Activated T-helper 1 cell treated with anti-CD3 and anti-CD28 coated beads, Interleukin-12 subunit alpha, Interleukin-12 subunit beta, Interleukin-2, Interleukin-4 antibody, amounts not matched to agents 30 ng/mL and 10 ng/mL and 1 ng/mL, durations not matched to agents 14 hours and 24 hours and 36 hours (primary cell): ENCODE measurements around the gene MYO5B. TPM values are rescaled to one million over a fixed set of nuclear protein-coding genes. Genes with fewer than 3 reads are reported as not detected.

Experiments used
- DNase-seq: peaks from one replicate; pipeline ENCODE4 v3.0.0; 2021; ENCODE audit warnings: low spot score
- H3K27ac Mint-ChIP-seq: one replicate; pipeline ENCODE4 v1.8.0; 2021; ENCODE audit warnings: mild to moderate bottlenecking, mixed read lengths
- H3K27me3 Mint-ChIP-seq: one replicate; pipeline ENCODE4 v1.8.0; 2022; ENCODE audit warnings: mild to moderate bottlenecking, moderate library complexity, mixed read lengths; ENCODE audit not compliant: insufficient read depth
- H3K36me3 Mint-ChIP-seq: one replicate; pipeline ENCODE4 v1.8.0; 2021; ENCODE audit warnings: low read depth, mixed read lengths
- H3K4me1 Mint-ChIP-seq: one replicate; pipeline ENCODE4 v1.8.0; 2021; ENCODE audit warnings: low read depth, mixed read lengths
- H3K4me3 Mint-ChIP-seq: one replicate; pipeline ENCODE4 v1.8.0; 2021; ENCODE audit warnings: mild to moderate bottlenecking, moderate library complexity, mixed read lengths
- H3K9me3 Mint-ChIP-seq: one replicate; pipeline ENCODE4 v1.8.0; 2021; ENCODE audit warnings: mixed read lengths
- intact Hi-C: fragments of 100-400 bp; cut with micrococcal nuclease; formaldehyde crosslinking; loops from one replicate; pipeline ENCODE4 v1.15.1; 2024
- total RNA-seq: library from RNA; stranded (reverse); gene quantifications from 2 replicates; pipeline ENCODE4 v1.2.3, GENCODE V29; 2022

MYO5B gene
- total RNA-seq, 1 donor from 2014 or later = not detected

DNA sequence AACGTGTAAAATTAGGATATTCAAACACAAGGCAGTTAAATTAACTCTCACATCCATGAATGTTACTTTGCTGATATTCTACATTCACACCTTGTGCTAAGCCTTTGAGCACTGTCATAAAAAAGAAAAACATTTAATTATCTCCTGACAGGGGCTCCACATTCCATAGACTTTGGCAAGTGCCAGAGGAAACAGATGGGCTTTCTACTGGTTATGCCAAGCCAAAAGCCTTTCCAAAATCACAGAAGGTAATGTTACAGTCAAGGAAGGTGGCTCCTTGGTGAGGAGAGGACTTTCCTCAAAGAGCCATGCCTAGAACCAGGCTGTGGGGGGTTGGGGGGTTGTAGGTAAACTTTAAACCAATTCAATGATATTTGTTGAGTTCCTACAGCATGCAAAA lies 12.4 kb downstream of the MYO5B start:
- H3K4me1 Mint-ChIP-seq = no peaks in the 10 kb centered on the region
- DNase-seq = no peak
- H3K9me3 Mint-ChIP-seq = no peaks in the 10 kb centered on the region
- peaks cover 32% of the 10 kb centered on the region for H3K27me3 Mint-ChIP-seq
- no peak overlapping the region for H3K4me3 Mint-ChIP-seq
- intact Hi-C loops = no loop called here
- H3K36me3 Mint-ChIP-seq = no peaks in the 10 kb centered on the region
- H3K27ac Mint-ChIP-seq = no peak overlapping the region

DNA sequence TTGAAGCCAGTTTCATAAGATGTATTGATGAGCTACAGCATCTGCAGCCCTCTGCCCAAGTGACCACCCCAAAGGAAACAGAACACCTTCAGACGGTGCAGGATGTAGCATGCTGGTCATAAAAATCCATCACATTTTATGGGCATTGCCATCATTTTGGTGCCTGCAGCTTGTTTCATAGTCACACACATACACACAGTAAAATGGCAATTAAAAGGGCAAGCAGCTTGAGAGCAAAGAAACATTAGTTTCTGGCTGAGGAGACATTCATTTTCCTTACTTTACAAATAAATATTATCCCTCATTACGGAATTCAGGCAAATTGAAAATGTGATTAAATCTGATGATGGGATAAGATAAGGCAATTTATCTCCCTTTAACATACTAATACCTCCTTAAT lies 13.4 kb downstream of the MYO5B start:
- Mint-ChIP-seq H3K4me1 (no peaks in the 10 kb centered on the region), H3K27ac (no peak overlapping the region)
- intact Hi-C loops = no loop called here

GRCh38 chr18:50179465-50179864 lies 15.5 kb downstream of the MYO5B start:
- no peaks in the 10 kb centered on the region for H3K4me1 Mint-ChIP-seq
- no peaks in the 10 kb centered on the region for H3K9me3 Mint-ChIP-seq
- no peaks in the 10 kb centered on the region for H3K36me3 Mint-ChIP-seq
- H3K27me3 Mint-ChIP-seq = peaks cover 25% of the 10 kb centered on the region
- no peak overlapping the region for H3K4me3 Mint-ChIP-seq
- no peak overlapping the region for H3K27ac Mint-ChIP-seq
- intact Hi-C loops = no loop called here
- no peak for DNase-seq

More for the DNA sequence above, 13.4 kb downstream of the MYO5B start:
- DNase-seq = no peak
- no peak overlapping the region for H3K4me3 Mint-ChIP-seq
- no peaks in the 10 kb centered on the region for H3K36me3 Mint-ChIP-seq
- peaks cover 28% of the 10 kb centered on the region for H3K27me3 Mint-ChIP-seq
- no peaks in the 10 kb centered on the region for H3K9me3 Mint-ChIP-seq

- no peak overlapping the region for H3K27ac Mint-ChIP-seq
- no peak for DNase-seq
- no peaks in the 10 kb centered on the region for H3K9me3 Mint-ChIP-seq
- no peak overlapping the region for H3K4me3 Mint-ChIP-seq
- no peaks in the 10 kb centered on the region for H3K36me3 Mint-ChIP-seq
- H3K4me1 Mint-ChIP-seq = no peaks in the 10 kb centered on the region
- H3K27me3 Mint-ChIP-seq = peaks cover 23% of the 10 kb centered on the region
- intact Hi-C loops = no loop called here
These were observed 17.5 kb downstream of the MYO5B start for GRCh38 chr18:50177294-50177992.

GRCh38 chr18:50172367-50172766 lies 22.6 kb downstream of the MYO5B start:
- Mint-ChIP-seq H3K36me3 (no peaks in the 10 kb centered on the region), H3K4me1 (no peaks in the 10 kb centered on the region), H3K9me3 (no peaks in the 10 kb centered on the region)

DNA sequence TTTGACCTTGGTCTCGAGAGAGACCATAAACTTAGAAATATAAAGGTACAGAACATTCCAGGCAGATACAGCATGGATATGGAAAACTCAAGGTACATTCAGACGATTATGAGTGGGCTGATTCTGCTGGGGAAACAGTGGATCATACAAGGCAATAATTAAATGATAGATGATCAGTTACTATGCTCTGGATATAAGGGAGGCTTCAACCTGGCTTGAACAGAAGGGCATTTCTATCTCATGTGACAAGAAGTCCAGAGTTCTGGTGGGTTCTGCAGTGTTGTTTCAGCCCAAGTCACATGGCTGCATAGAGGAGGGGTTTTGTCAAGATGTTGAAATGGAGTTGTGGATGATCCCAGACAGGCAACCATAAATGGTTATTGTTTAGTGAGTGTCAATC lies 23.5 kb downstream of the MYO5B start:
- Mint-ChIP-seq H3K36me3 (no peaks in the 10 kb centered on the region), H3K27ac (no peak overlapping the region), H3K27me3 (peaks cover 6% of the 10 kb centered on the region), H3K9me3 (no peaks in the 10 kb centered on the region), H3K4me1 (no peaks in the 10 kb centered on the region), H3K4me3 (no peak overlapping the region)
- intact Hi-C loops = no loop called here
- DNase-seq = no peak

More at GRCh38 chr18:50172367-50172766, 22.6 kb downstream of the MYO5B start:
- intact Hi-C loops = no loop called here
- DNase-seq = no peak
- H3K27me3 Mint-ChIP-seq = peaks cover 7% of the 10 kb centered on the region
- no peak overlapping the region for H3K27ac Mint-ChIP-seq
- no peak overlapping the region for H3K4me3 Mint-ChIP-seq

DNA sequence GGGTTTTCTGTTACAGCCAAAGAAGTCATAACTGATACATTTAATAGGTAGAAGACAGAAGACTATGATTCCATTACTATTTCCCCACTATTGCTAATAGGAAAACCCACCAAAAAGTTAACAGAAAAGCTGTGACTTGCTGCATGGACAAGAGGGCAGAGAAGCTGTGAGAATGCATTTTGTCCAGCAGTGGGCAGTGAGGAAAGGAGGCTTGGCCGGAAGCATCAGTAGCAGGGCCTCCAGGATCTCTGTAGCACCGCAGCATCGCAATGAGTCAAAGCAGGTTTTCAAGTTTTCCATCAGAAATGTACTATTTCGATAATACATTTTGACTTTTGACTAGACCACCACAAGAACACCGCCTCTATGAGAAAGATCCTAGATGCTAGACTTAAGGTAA lies 24.9 kb downstream of the MYO5B start:
- Mint-ChIP-seq H3K27ac (no peak overlapping the region), H3K9me3 (no peaks in the 10 kb centered on the region), H3K4me1 (no peaks in the 10 kb centered on the region), H3K36me3 (no peaks in the 10 kb centered on the region), H3K27me3 (peaks cover 8% of the 10 kb centered on the region), H3K4me3 (no peak overlapping the region)
- intact Hi-C loops = no loop called here
- no peak for DNase-seq

DNA sequence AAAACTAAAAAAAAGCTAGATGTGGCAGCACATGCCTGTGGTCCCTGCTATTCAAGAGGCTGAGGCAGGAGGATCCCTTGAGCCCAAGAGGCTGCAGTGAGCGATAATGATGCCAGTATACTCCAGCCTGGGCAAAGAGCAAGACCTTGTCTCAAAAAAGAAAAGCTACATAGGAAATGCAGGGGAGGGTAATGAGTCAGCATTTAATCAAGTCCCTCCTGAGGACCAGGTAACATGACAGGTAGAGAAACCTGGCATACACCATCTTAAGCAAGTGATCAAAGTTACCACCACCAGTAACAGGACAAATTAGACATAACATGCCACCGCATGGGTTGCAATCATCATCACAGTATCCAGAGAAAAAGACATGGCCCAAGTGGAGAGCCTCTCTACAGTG lies 25.8 kb downstream of the MYO5B start:
- H3K27ac Mint-ChIP-seq = no peak overlapping the region
- intact Hi-C loops = no loop called here
- H3K4me3 Mint-ChIP-seq = no peak overlapping the region
- H3K4me1 Mint-ChIP-seq = no peaks in the 10 kb centered on the region
- H3K36me3 Mint-ChIP-seq = no peaks in the 10 kb centered on the region
- H3K9me3 Mint-ChIP-seq = no peaks in the 10 kb centered on the region
- H3K27me3 Mint-ChIP-seq = peaks cover 8% of the 10 kb centered on the region
- no peak for DNase-seq

DNA sequence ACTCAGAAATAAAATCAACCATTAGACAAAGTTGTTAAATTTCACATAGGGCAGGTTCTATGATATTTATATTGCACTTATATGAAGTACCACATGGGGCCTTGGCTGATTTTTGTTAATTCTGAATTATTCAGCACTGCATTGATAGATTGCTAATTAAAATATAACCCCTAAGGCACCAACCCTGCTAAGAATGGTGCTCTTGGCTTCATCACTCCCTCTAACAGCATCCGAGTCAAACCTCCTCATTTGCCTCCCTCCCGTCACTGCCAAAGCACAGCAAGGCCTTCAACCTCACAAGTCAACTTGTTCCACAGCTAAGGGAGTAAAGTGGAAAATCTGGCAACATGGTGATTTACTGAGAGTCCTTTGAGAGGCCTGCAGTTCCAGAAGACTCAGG lies 27.0 kb downstream of the MYO5B start:
- intact Hi-C loops = no loop called here
- no peak overlapping the region for H3K27ac Mint-ChIP-seq
- H3K9me3 Mint-ChIP-seq = no peaks in the 10 kb centered on the region
- H3K36me3 Mint-ChIP-seq = no peaks in the 10 kb centered on the region
- no peaks in the 10 kb centered on the region for H3K4me1 Mint-ChIP-seq
- peaks cover 8% of the 10 kb centered on the region for H3K27me3 Mint-ChIP-seq
- no peak overlapping the region for H3K4me3 Mint-ChIP-seq
- no peak for DNase-seq

DNA sequence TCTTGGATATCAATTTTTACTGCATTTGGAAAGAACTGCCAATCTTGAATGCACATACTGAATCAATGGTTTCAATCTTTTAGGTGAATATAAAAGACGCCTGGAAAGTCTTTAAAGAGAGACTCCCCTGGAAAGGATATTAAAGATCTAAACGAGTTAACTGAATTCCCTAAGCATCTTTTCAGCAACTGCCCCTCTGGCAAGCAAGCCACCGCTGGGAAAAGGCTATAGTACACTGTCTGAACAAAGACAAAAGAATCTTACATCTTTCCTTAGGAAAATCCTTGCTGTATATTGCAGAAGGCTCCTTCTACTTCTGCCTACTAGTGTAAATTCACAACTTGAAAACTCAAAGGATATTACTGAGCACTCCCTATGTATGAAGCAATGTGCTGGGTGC lies 28.0 kb downstream of the MYO5B start:
- Mint-ChIP-seq H3K4me3 (no peak overlapping the region), H3K27me3 (peaks cover 11% of the 10 kb centered on the region), H3K4me1 (no peaks in the 10 kb centered on the region), H3K9me3 (no peaks in the 10 kb centered on the region), H3K27ac (no peak overlapping the region), H3K36me3 (no peaks in the 10 kb centered on the region)
- intact Hi-C loops = no loop called here
- no peak for DNase-seq

- Mint-ChIP-seq H3K4me3 (no peak overlapping the region), H3K27me3 (peaks cover 11% of the 10 kb centered on the region), H3K4me1 (no peaks in the 10 kb centered on the region), H3K27ac (no peak overlapping the region), H3K9me3 (no peaks in the 10 kb centered on the region), H3K36me3 (no peaks in the 10 kb centered on the region)
- DNase-seq = no peak
- intact Hi-C loops = no loop called here
These were observed 31.4 kb downstream of the MYO5B start for GRCh38 chr18:50163505-50163904.

DNA sequence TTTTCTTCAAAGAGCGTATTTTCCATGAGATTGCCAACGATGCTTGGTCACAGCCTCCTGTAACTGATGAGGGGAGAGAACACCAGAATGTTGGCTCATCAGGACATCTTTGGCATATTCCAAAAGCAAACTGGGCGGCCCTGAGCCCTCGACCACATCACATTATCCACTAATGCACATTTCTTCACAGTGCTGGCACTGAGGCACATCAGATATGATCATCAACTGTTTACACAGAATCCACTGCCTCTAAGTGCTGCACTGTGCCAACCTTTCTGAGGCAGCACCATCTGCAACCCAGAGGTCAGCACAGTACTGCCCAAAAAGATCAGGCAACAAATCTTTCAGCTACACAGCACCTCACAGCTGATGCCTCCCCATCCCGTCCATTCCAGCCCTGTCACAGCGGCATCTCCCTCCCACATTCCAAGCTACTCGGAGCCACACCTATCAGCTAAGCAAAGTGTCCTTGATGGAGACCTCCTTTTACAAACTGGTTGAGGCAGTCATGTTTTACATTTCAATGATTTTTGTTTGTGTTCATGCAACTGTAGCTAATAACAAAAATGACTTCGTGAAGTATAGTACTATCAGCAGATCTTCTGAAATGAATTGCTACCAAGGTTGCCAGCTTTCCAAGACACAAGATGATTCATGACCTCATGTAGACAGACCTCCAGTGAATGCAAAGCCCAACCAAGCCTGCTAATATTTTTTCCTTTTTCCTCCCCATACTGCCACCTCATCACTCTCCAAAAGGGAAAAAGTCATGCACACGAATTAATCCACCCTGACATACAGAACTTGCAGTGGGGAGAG lies 32.3 kb downstream of the MYO5B start:
- no peak overlapping the region for H3K27ac Mint-ChIP-seq
- intact Hi-C loops = no loop called here
- no peak overlapping the region for H3K4me3 Mint-ChIP-seq

GRCh38 chr18:50161597-50162205 lies 33.2 kb downstream of the MYO5B start:
- Mint-ChIP-seq H3K9me3 (no peaks in the 10 kb centered on the region), H3K4me1 (no peaks in the 10 kb centered on the region), H3K36me3 (no peaks in the 10 kb centered on the region), H3K27ac (no peak overlapping the region), H3K4me3 (no peak overlapping the region), H3K27me3 (peaks cover 11% of the 10 kb centered on the region)
- DNase-seq = no peak
- intact Hi-C loops = no loop called here

More for the DNA sequence above, 32.3 kb downstream of the MYO5B start:
- Mint-ChIP-seq H3K4me1 (no peaks in the 10 kb centered on the region), H3K9me3 (no peaks in the 10 kb centered on the region), H3K36me3 (no peaks in the 10 kb centered on the region), H3K27me3 (peaks cover 11% of the 10 kb centered on the region)
- DNase-seq = no peak
